WTC11 (cell line): ENCODE measurements around the gene FNDC3B. TPM values are rescaled to one million over a fixed set of nuclear protein-coding genes. Genes with fewer than 3 reads are reported as not detected.

Source experiments
- ATAC-seq: fragments of 200-7000 bp; cut with Tn5 transposase; 2 replicates; pipeline ENCODE4 v1.10.0; 2021; ENCODE audit warnings: mild to moderate bottlenecking, moderate library complexity
- CTCF ChIA-PET: fragments of 300-600 bp; sonication (Branson Sonifier 250); formaldehyde crosslinking; loops from one replicate; lab custom pipeline; 2021; ENCODE audit warnings: antibody characterized with exemption; lab: Charles Lee
- POLR2A ChIA-PET: fragments of 350-600 bp; sonication (Branson Sonifier 250); formaldehyde crosslinking; loops from one replicate; lab custom pipeline; 2021; ENCODE audit warnings: antibody characterized with exemption; lab: Charles Lee
- DNase-seq: peaks from one replicate; pipeline ENCODE4 v3.0.0; 2021; ENCODE audit warnings: low spot score
- H3K27ac Mint-ChIP-seq: 2 replicates; pipeline ENCODE4 v1.8.0; 2021; ENCODE audit warnings: mixed read lengths
- H3K27me3 Mint-ChIP-seq: 2 replicates; pipeline ENCODE4 v1.8.0; 2021; ENCODE audit warnings: low read depth, mild to moderate bottlenecking, moderate library complexity, mixed read lengths
- H3K36me3 Mint-ChIP-seq: 2 replicates; pipeline ENCODE4 v1.8.0; 2021; ENCODE audit warnings: mixed read lengths
- H3K4me1 Mint-ChIP-seq: 2 replicates; pipeline ENCODE4 v1.8.0; 2022; ENCODE audit warnings: mixed read lengths
- H3K4me3 Mint-ChIP-seq: 2 replicates; pipeline ENCODE4 v1.8.0; 2021; ENCODE audit warnings: mild to moderate bottlenecking, moderate library complexity, mixed read lengths
- H3K9me3 Mint-ChIP-seq: 2 replicates; pipeline ENCODE4 v1.8.0; 2021; ENCODE audit warnings: mixed read lengths
- ATF1 ChIP-seq: sonication (generic); formaldehyde crosslinking; IDR thresholded peaks from 2 replicates; pipeline ENCODE4 v1.8.1; 2023; ENCODE audit warnings: mild to moderate bottlenecking, moderate library complexity, missing genetic modification reagents
- E2F4 ChIP-seq: sonication (generic); formaldehyde crosslinking; IDR thresholded peaks from 2 replicates; pipeline ENCODE4 v1.8.1; 2022; ENCODE audit warnings: low read depth, mild to moderate bottlenecking, moderate library complexity, missing genetic modification reagents, borderline replicate concordance
- ETV6 ChIP-seq: sonication (generic); formaldehyde crosslinking; IDR thresholded peaks from 2 replicates; pipeline ENCODE4 v1.8.1; 2022; ENCODE audit warnings: mild to moderate bottlenecking, missing genetic modification reagents
- FOXK1 ChIP-seq: sonication (generic); formaldehyde crosslinking; IDR thresholded peaks from 2 replicates; pipeline ENCODE4 v1.8.0; 2022; ENCODE audit warnings: mild to moderate bottlenecking, moderate library complexity, missing genetic modification reagents
- FOXP1 ChIP-seq: sonication (generic); formaldehyde crosslinking; IDR thresholded peaks from 2 replicates; pipeline ENCODE4 v1.8.0; 2022; ENCODE audit warnings: missing genetic modification reagents, mild to moderate bottlenecking, moderate library complexity, borderline replicate concordance
- GRHL2 ChIP-seq: fragments of 250-450 bp; sonication (Bioruptor Pico); IDR thresholded peaks from 2 replicates; pipeline ENCODE4 v1.8.0; 2022; ENCODE audit warnings: mild to moderate bottlenecking, moderate library complexity; ENCODE audit not compliant: insufficient replicate concordance, severe bottlenecking
- KAT7 ChIP-seq: sonication (generic); formaldehyde crosslinking; IDR thresholded peaks from 2 replicates; pipeline ENCODE4 v1.8.1; 2023; ENCODE audit warnings: missing genetic modification reagents, mild to moderate bottlenecking, borderline replicate concordance
- NR1H2 ChIP-seq: sonication (generic); formaldehyde crosslinking; IDR thresholded peaks from 2 replicates; pipeline ENCODE4 v1.9.0; 2021; ENCODE audit warnings: mild to moderate bottlenecking, moderate library complexity, missing genetic modification reagents
- NR2C2 ChIP-seq: sonication (generic); formaldehyde crosslinking; IDR thresholded peaks from 2 replicates; pipeline ENCODE4 v1.8.0; 2022; ENCODE audit warnings: mild to moderate bottlenecking, missing genetic modification reagents
- USF2 ChIP-seq: sonication (generic); formaldehyde crosslinking; IDR thresholded peaks from 2 replicates; pipeline ENCODE4 v1.8.1; 2023; ENCODE audit warnings: mild to moderate bottlenecking, missing genetic modification reagents, moderate library complexity
- ZNF138 ChIP-seq: sonication (generic); formaldehyde crosslinking; conservative IDR thresholded peaks from 2 replicates; pipeline ENCODE4 v1.8.1; 2022; ENCODE audit warnings: mild to moderate bottlenecking, moderate library complexity, missing genetic modification reagents
- total RNA-seq: library from RNA; stranded (reverse); gene quantifications from 3 replicates; pipeline ENCODE4 v1.2.3, GENCODE V29; 2021
- TF ChIP-seq, protein P1 (sequence below): sonication (generic); formaldehyde crosslinking; IDR thresholded peaks from 2 replicates; pipeline ENCODE4 v1.8.0; 2023; ENCODE audit warnings: missing genetic modification reagents
- TF ChIP-seq, protein P2 (sequence below): sonication (generic); formaldehyde crosslinking; IDR thresholded peaks from 2 replicates; pipeline ENCODE4 v1.8.1; 2022; ENCODE audit warnings: missing genetic modification reagents, borderline replicate concordance
- TF ChIP-seq, protein P3 (sequence below): fragments of 250-450 bp; sonication (Bioruptor Pico); IDR thresholded peaks from 2 replicates; pipeline ENCODE4 v1.9.0; 2021; ENCODE audit warnings: mild to moderate bottlenecking, borderline replicate concordance
- TF ChIP-seq, protein P4 (sequence below): sonication (generic); formaldehyde crosslinking; IDR thresholded peaks from 2 replicates; pipeline ENCODE4 v1.8.1; 2022; ENCODE audit warnings: mild to moderate bottlenecking, missing genetic modification reagents, moderate library complexity, borderline replicate concordance

Gene FNDC3B
- total RNA-seq, 1 experiment from 2014 or later: 42.8 TPM

GRCh38 chr3:172357850-172358754, 318.7 kb downstream of the FNDC3B start (continued):
- TF ChIP-seq USF2 (CRISPR knock-in tag) (no peak), KAT7 (CRISPR knock-in tag) (no peak)
- TF ChIP-seq, protein P1, sequence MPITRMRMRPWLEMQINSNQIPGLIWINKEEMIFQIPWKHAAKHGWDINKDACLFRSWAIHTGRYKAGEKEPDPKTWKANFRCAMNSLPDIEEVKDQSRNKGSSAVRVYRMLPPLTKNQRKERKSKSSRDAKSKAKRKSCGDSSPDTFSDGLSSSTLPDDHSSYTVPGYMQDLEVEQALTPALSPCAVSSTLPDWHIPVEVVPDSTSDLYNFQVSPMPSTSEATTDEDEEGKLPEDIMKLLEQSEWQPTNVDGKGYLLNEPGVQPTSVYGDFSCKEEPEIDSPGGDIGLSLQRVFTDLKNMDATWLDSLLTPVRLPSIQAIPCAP: no peak
- TF ChIP-seq, protein P2, sequence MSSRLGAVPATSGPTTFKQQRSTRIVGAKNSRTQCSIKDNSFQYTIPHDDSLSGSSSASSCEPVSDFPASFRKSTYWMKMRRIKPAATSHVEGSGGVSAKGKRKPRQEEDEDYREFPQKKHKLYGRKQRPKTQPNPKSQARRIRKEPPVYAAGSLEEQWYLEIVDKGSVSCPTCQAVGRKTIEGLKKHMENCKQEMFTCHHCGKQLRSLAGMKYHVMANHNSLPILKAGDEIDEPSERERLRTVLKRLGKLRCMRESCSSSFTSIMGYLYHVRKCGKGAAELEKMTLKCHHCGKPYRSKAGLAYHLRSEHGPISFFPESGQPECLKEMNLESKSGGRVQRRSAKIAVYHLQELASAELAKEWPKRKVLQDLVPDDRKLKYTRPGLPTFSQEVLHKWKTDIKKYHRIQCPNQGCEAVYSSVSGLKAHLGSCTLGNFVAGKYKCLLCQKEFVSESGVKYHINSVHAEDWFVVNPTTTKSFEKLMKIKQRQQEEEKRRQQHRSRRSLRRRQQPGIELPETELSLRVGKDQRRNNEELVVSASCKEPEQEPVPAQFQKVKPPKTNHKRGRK (CRISPR knock-in tag): no peak

- no peak for TF ChIP-seq NR2C2 (CRISPR knock-in tag)
- no peak overlapping the region for H3K4me3 Mint-ChIP-seq
- H3K9me3 Mint-ChIP-seq: peaks cover 14% of the 10 kb centered on the region
- DNase-seq: no peak
- no peak for ATAC-seq
- ChIA-PET POLR2A (no interaction called here), CTCF (interaction anchor here (1.0 kb wide), 2 partner anchors 18 to 118 kb away, joined by 6 read pairs; no protein-coding TSS in a partner anchor)
- H3K27me3 Mint-ChIP-seq: no peaks in the 10 kb centered on the region
- H3K4me1 Mint-ChIP-seq: peaks cover 16% of the 10 kb centered on the region
- H3K36me3 Mint-ChIP-seq: peaks cover 43% of the 10 kb centered on the region
- no peak overlapping the region for H3K27ac Mint-ChIP-seq
These were observed 319.9 kb downstream of the FNDC3B start for GRCh38 chr3:172359231-172359630.

GRCh38 chr3:172359996-172360395, 320.6 kb downstream of the FNDC3B start:
- Mint-ChIP-seq H3K9me3 (peaks cover 14% of the 10 kb centered on the region), H3K36me3 (peaks cover 43% of the 10 kb centered on the region), H3K4me3 (no peak overlapping the region), H3K27ac (no peak overlapping the region), H3K4me1 (peaks cover 24% of the 10 kb centered on the region), H3K27me3 (no peaks in the 10 kb centered on the region)
- ChIA-PET CTCF (no interaction called here), POLR2A (no interaction called here)
- no peak for TF ChIP-seq ZNF138
- DNase-seq (no peak), ATAC-seq (no peak)

- DNase-seq: no peak
- no peak for ATAC-seq
- peaks cover 47% of the 10 kb centered on the region for H3K36me3 Mint-ChIP-seq
- H3K27me3 Mint-ChIP-seq: no peaks in the 10 kb centered on the region
- POLR2A ChIA-PET: no interaction called here
- peaks cover 32% of the 10 kb centered on the region for H3K4me1 Mint-ChIP-seq
- no peak overlapping the region for H3K4me3 Mint-ChIP-seq
- H3K9me3 Mint-ChIP-seq: peaks cover 14% of the 10 kb centered on the region
- CTCF ChIA-PET: no interaction called here
- no peak overlapping the region for H3K27ac Mint-ChIP-seq
- TF ChIP-seq, protein P3, sequence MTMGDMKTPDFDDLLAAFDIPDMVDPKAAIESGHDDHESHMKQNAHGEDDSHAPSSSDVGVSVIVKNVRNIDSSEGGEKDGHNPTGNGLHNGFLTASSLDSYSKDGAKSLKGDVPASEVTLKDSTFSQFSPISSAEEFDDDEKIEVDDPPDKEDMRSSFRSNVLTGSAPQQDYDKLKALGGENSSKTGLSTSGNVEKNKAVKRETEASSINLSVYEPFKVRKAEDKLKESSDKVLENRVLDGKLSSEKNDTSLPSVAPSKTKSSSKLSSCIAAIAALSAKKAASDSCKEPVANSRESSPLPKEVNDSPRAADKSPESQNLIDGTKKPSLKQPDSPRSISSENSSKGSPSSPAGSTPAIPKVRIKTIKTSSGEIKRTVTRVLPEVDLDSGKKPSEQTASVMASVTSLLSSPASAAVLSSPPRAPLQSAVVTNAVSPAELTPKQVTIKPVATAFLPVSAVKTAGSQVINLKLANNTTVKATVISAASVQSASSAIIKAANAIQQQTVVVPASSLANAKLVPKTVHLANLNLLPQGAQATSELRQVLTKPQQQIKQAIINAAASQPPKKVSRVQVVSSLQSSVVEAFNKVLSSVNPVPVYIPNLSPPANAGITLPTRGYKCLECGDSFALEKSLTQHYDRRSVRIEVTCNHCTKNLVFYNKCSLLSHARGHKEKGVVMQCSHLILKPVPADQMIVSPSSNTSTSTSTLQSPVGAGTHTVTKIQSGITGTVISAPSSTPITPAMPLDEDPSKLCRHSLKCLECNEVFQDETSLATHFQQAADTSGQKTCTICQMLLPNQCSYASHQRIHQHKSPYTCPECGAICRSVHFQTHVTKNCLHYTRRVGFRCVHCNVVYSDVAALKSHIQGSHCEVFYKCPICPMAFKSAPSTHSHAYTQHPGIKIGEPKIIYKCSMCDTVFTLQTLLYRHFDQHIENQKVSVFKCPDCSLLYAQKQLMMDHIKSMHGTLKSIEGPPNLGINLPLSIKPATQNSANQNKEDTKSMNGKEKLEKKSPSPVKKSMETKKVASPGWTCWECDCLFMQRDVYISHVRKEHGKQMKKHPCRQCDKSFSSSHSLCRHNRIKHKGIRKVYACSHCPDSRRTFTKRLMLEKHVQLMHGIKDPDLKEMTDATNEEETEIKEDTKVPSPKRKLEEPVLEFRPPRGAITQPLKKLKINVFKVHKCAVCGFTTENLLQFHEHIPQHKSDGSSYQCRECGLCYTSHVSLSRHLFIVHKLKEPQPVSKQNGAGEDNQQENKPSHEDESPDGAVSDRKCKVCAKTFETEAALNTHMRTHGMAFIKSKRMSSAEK (CRISPR knock-in tag): no peak
- TF ChIP-seq ETV6: no peak
- no peak for TF ChIP-seq FOXP1 (CRISPR knock-in tag)
- TF ChIP-seq, protein P4, sequence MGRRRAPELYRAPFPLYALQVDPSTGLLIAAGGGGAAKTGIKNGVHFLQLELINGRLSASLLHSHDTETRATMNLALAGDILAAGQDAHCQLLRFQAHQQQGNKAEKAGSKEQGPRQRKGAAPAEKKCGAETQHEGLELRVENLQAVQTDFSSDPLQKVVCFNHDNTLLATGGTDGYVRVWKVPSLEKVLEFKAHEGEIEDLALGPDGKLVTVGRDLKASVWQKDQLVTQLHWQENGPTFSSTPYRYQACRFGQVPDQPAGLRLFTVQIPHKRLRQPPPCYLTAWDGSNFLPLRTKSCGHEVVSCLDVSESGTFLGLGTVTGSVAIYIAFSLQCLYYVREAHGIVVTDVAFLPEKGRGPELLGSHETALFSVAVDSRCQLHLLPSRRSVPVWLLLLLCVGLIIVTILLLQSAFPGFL (CRISPR knock-in tag): no peak
- no peak for TF ChIP-seq ATF1
- TF ChIP-seq KAT7 (CRISPR knock-in tag): no peak
- TF ChIP-seq GRHL2: no peak
- TF ChIP-seq, protein P2 (CRISPR knock-in tag): no peak
- no peak for TF ChIP-seq FOXK1 (CRISPR knock-in tag)
- TF ChIP-seq E2F4 (CRISPR knock-in tag): no peak
- no peak for TF ChIP-seq NR1H2 (CRISPR knock-in tag)
These were observed 323.2 kb downstream of the FNDC3B start for GRCh38 chr3:172362583-172362982.
